HEK293T (cell line): ENCODE results near the gene CFAP100.

Experiments
- FOXK2 ChIP-seq: fragments of 450-650 bp; IDR thresholded peaks from 2 replicates; pipeline ENCODE4 v1.6.1; 2016; ENCODE audit warnings: mild to moderate bottlenecking
- FOXM1 ChIP-seq: fragments of 450-650 bp; IDR thresholded peaks from 2 replicates; pipeline ENCODE4 v1.6.1; 2017; ENCODE audit warnings: mild to moderate bottlenecking, borderline replicate concordance
- SP1 ChIP-seq: fragments of 450-650 bp; IDR thresholded peaks from 2 replicates; pipeline ENCODE4 v1.6.1; 2017
- ZNF384 ChIP-seq: fragments of 450-650 bp; IDR thresholded peaks from 2 replicates; pipeline ENCODE4 v1.6.1; 2016

GRCh38 chr3:126484662-126485061, 90.0 kb downstream of the CFAP100 start:
- TF ChIP-seq FOXM1 (no peak), ZNF384 (no peak), SP1 (no peak), FOXK2 (no peak)
